Measurements from ENCODE around the gene CBLN3. TPM values are rescaled to one million over a fixed set of nuclear protein-coding genes. Genes with fewer than 3 reads are reported as not detected.

The CBLN3 gene
- total RNA-seq, 1 experiment from 2014 or later: 1.0 TPM

DNA sequence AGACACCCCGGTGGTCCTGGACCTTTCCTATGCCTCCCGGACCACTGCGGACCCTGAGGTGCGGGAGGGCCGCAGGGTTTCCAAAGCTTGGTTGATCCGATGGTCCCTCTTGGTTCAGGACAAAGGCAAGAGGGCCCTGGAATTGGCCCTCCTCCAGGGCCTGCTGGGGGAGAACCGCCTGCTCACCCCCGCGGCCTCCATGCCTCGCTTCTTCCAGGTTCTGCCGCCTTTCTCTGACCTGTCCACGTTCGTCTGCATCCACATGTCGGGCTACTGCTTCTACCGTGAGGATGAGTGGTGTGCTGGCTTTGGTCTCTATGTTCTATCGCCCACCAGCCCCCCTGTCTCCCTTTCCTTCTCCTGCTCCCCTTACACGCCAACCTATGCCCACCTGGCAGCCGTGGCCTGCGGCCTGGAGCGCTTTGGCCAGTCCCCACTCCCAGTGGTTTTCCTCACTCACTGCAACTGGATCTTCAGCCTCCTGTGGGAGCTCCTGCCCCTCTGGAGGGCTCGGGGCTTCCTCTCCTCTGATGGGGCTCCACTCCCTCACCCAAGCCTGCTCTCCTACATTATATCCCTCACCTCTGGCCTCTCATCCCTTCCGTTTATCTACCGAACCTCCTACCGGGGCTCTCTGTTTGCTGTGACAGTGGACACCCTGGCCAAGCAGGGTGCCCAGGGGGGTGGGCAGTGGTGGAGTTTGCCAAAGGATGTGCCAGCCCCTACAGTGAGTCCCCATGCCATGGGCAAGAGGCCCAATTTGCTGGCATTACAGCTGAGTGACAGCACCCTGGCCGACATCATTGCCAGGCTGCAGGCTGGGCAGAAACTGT lies 13.8 kb downstream of the CBLN3 start:
- in situ Hi-C loops (cut with HindIII; ENCODE audit: low pct_unique_long_range_greater_than_20kb, low sequenced_read_pairs) (no loop called here), intact Hi-C loops (cut with micrococcal nuclease; ENCODE audit: unreplicated experiment) (no loop called here)
- ChIA-PET POLR2A (no interaction called here), CTCF (no interaction called here)
- BruUV-seq (replicated peaks): no TSS peak
- Histone ChIP-seq H3K27ac (ENCODE audit: low read length) (no peak overlapping the region), H3K4me3 (ENCODE audit: low read depth in 2 of 2, low read length in 2 of 2) (no peak overlapping the region), H3K27me3 (ENCODE audit: control insufficient read depth, insufficient read depth, low read length) (no peaks in the 10 kb centered on the region), H3K9me3 (ENCODE audit: control insufficient read depth, insufficient read depth, low read depth, low read length) (no peaks in the 10 kb centered on the region), H3K36me3 (ENCODE audit: control insufficient read depth, insufficient read depth, low read length) (no peaks in the 10 kb centered on the region), H3K4me1 (ENCODE audit: control insufficient read depth, insufficient read depth, low read length) (no peaks in the 10 kb centered on the region)
- ATAC-seq (no peak), DNase-seq (ENCODE audit: low read depth, low spot score) (no peak)
- TF ChIP-seq SIN3A (IDR thresholded peaks at IDR 0.05; ENCODE audit: borderline replicate concordance, insufficient read depth, low read depth, low read length) (no peak), POLR2AphosphoS5 (IDR thresholded peaks at IDR 0.05; ENCODE audit: low read depth, low read length) (no peak), TCF7L2 (IDR thresholded peaks at IDR 0.05; ENCODE audit: low read depth, low read length) (no peak)
- TF ChIP-seq, protein P1, sequence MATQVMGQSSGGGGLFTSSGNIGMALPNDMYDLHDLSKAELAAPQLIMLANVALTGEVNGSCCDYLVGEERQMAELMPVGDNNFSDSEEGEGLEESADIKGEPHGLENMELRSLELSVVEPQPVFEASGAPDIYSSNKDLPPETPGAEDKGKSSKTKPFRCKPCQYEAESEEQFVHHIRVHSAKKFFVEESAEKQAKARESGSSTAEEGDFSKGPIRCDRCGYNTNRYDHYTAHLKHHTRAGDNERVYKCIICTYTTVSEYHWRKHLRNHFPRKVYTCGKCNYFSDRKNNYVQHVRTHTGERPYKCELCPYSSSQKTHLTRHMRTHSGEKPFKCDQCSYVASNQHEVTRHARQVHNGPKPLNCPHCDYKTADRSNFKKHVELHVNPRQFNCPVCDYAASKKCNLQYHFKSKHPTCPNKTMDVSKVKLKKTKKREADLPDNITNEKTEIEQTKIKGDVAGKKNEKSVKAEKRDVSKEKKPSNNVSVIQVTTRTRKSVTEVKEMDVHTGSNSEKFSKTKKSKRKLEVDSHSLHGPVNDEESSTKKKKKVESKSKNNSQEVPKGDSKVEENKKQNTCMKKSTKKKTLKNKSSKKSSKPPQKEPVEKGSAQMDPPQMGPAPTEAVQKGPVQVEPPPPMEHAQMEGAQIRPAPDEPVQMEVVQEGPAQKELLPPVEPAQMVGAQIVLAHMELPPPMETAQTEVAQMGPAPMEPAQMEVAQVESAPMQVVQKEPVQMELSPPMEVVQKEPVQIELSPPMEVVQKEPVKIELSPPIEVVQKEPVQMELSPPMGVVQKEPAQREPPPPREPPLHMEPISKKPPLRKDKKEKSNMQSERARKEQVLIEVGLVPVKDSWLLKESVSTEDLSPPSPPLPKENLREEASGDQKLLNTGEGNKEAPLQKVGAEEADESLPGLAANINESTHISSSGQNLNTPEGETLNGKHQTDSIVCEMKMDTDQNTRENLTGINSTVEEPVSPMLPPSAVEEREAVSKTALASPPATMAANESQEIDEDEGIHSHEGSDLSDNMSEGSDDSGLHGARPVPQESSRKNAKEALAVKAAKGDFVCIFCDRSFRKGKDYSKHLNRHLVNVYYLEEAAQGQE (IDR thresholded peaks at IDR 0.05; ENCODE audit: insufficient read depth in 1 of 2, low read depth in 2 of 2, low read length in 1 of 2): no peak
- TF ChIP-seq, protein P2, sequence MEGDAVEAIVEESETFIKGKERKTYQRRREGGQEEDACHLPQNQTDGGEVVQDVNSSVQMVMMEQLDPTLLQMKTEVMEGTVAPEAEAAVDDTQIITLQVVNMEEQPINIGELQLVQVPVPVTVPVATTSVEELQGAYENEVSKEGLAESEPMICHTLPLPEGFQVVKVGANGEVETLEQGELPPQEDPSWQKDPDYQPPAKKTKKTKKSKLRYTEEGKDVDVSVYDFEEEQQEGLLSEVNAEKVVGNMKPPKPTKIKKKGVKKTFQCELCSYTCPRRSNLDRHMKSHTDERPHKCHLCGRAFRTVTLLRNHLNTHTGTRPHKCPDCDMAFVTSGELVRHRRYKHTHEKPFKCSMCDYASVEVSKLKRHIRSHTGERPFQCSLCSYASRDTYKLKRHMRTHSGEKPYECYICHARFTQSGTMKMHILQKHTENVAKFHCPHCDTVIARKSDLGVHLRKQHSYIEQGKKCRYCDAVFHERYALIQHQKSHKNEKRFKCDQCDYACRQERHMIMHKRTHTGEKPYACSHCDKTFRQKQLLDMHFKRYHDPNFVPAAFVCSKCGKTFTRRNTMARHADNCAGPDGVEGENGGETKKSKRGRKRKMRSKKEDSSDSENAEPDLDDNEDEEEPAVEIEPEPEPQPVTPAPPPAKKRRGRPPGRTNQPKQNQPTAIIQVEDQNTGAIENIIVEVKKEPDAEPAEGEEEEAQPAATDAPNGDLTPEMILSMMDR (IDR thresholded peaks at IDR 0.05): no peak

DNA sequence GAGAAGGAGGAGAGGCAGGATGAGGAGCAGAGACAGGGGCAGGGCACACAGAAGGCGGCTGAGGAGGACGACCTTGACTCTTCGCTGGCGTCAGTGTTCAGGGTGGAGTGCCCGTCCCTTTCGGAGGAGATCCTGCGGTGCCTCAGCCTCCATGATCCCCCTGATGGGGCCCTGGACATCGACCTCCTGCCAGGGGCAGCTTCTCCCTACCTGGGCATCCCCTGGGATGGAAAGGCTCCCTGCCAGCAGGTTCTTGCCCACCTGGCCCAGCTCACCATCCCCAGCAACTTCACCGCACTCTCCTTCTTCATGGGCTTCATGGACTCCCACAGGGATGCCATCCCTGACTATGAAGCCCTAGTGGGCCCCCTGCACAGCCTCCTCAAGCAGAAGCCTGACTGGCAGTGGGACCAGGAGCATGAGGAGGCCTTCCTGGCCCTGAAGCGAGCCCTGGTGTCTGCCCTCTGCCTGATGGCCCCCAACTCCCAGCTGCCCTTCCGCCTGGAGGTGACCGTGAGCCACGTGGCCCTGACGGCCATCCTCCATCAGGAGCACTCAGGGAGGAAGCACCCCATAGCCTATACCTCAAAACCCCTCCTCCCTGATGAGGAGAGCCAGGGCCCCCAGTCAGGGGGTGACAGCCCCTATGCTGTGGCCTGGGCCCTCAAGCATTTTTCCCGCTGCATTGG lies 14.6 kb downstream of the CBLN3 start:
- no TSS peak for BruUV-seq (replicated peaks)
- in situ Hi-C loops (cut with HindIII; ENCODE audit: low pct_unique_long_range_greater_than_20kb, low sequenced_read_pairs): no loop called here
- ChIA-PET CTCF (no interaction called here), POLR2A (no interaction called here)
- intact Hi-C loops (cut with micrococcal nuclease; ENCODE audit: unreplicated experiment): no loop called here
- TF ChIP-seq, protein P2 (IDR thresholded peaks at IDR 0.05): no peak
- TF ChIP-seq, protein P1 (IDR thresholded peaks at IDR 0.05; ENCODE audit: insufficient read depth in 1 of 2, low read depth in 2 of 2, low read length in 1 of 2): no peak
- TF ChIP-seq SIN3A (IDR thresholded peaks at IDR 0.05; ENCODE audit: borderline replicate concordance, insufficient read depth, low read depth, low read length): no peak
- TF ChIP-seq POLR2AphosphoS5 (IDR thresholded peaks at IDR 0.05; ENCODE audit: low read depth, low read length): no peak
- TF ChIP-seq TCF7L2 (IDR thresholded peaks at IDR 0.05; ENCODE audit: low read depth, low read length): no peak
- no peak overlapping the region for H3K27ac ChIP-seq (ENCODE audit: low read length)
- no peaks in the 10 kb centered on the region for H3K9me3 ChIP-seq (ENCODE audit: control insufficient read depth, insufficient read depth, low read depth, low read length)
- no peaks in the 10 kb centered on the region for H3K4me1 ChIP-seq (ENCODE audit: control insufficient read depth, insufficient read depth, low read length)
- H3K27me3 ChIP-seq (ENCODE audit: control insufficient read depth, insufficient read depth, low read length): no peaks in the 10 kb centered on the region
- no peak overlapping the region for H3K4me3 ChIP-seq (ENCODE audit: low read depth in 2 of 2, low read length in 2 of 2)
- ATAC-seq: no peak
- H3K36me3 ChIP-seq (ENCODE audit: control insufficient read depth, insufficient read depth, low read length): no peaks in the 10 kb centered on the region
- no peak for DNase-seq (ENCODE audit: low read depth, low spot score)

All from Panc1 (cell line).